ENCODE measurements around the gene PARD6B. TPM values are rescaled to one million over a fixed set of nuclear protein-coding genes. Genes with fewer than 3 reads are reported as not detected.

The PARD6B gene
- total RNA-seq, 1 experiment from 2014 or later, result 41.3 TPM

DNA sequence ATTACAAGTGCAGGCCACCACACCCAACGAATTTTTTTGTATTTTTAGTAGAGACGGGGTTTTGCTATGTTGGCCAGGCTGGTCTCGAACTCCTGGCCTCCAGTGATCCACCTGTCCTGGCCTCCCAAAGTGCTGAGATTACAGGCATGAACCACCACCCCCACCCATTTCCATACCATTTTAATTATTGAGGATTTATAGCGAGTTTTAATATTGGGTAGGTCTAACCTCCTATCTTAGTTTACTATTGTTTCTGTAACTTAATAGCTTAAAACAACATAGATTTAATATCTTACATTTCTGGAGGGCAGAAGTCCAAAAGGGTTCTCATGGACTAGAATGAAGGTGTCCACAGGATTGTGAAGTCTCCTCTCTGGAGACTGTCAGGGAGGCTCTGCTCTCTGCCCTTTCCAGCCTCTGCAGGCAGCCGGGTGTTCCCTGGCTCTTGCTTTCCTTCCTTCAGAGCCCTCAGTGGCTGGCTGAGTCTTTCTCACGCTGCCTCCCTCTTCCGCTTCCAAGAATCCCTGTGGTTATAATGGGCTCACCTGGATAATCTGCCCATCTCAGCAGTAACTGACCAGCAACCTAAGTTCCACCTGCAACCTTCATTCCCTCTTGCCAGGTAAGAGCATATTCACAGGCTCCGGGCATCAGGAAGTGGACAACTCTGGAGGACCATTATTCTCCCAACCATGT lies 44.9 kb downstream of the PARD6B start:
- Histone ChIP-seq H3K4me1 (ENCODE audit: control insufficient read depth in 1 of 2, insufficient read depth in 2 of 2, low read length in 2 of 2) (peaks cover 0 to 15% of the 10 kb centered on the region in 2 experiments; a peak in 1 of 4 replicates), H3K79me2 (ENCODE audit: insufficient read depth, low read length) (no peaks in the 10 kb centered on the region), H3K9me2 (ENCODE audit: insufficient read depth) (no peaks in the 10 kb centered on the region), H4K20me1 (ENCODE audit: insufficient read depth) (no peaks in the 10 kb centered on the region), H3K9me3 (ENCODE audit: control insufficient read depth in 1 of 2, insufficient read depth in 1 of 2, low read depth in 1 of 2, low read length in 2 of 2) (no peaks in the 10 kb centered on the region), H3K27me3 (ENCODE audit: insufficient read depth, low read length) (no peaks in the 10 kb centered on the region), H3K4me3 (replicated peaks in 1 of 2; ENCODE audit: low read depth in 1 of 2, low read length in 2 of 2) (no peak overlapping the region), H3K4me2 (ENCODE audit: low read length) (no peak overlapping the region), H2AFZ (ENCODE audit: low read depth, low read length, poor library complexity, severe bottlenecking) (no peak overlapping the region), H3K9ac (ENCODE audit: low read length) (no peak overlapping the region), H3K27ac (ENCODE audit: low read depth, low read length) (no peak overlapping the region), H3K36me3 (ENCODE audit: control insufficient read depth in 1 of 2, insufficient read depth in 2 of 2, low read length in 2 of 2) (no peaks in the 10 kb centered on the region)
- BruUV-seq (replicated peaks), result no TSS peak
- POLR2A ChIA-PET, result no interaction called here
- CTCF ChIA-PET, result interaction anchor here (0.7 to 1.7 kb wide), 4 partner anchors 12 to 28 kb away, joined by 3 to 5 read pairs (median 4); no protein-coding TSS in a partner anchor
- no peak for TF ChIP-seq CBX3 (IDR thresholded peaks at IDR 0.05; ENCODE audit: low read depth)
- TF ChIP-seq EZH2 (IDR thresholded peaks at IDR 0.05), result no peak
- TF ChIP-seq FOSL1 (IDR thresholded peaks at IDR 0.05; ENCODE audit: low read depth), result no peak
- no peak for TF ChIP-seq SP1 (IDR thresholded peaks at IDR 0.05; ENCODE audit: low read depth)
- TF ChIP-seq, protein P1, sequence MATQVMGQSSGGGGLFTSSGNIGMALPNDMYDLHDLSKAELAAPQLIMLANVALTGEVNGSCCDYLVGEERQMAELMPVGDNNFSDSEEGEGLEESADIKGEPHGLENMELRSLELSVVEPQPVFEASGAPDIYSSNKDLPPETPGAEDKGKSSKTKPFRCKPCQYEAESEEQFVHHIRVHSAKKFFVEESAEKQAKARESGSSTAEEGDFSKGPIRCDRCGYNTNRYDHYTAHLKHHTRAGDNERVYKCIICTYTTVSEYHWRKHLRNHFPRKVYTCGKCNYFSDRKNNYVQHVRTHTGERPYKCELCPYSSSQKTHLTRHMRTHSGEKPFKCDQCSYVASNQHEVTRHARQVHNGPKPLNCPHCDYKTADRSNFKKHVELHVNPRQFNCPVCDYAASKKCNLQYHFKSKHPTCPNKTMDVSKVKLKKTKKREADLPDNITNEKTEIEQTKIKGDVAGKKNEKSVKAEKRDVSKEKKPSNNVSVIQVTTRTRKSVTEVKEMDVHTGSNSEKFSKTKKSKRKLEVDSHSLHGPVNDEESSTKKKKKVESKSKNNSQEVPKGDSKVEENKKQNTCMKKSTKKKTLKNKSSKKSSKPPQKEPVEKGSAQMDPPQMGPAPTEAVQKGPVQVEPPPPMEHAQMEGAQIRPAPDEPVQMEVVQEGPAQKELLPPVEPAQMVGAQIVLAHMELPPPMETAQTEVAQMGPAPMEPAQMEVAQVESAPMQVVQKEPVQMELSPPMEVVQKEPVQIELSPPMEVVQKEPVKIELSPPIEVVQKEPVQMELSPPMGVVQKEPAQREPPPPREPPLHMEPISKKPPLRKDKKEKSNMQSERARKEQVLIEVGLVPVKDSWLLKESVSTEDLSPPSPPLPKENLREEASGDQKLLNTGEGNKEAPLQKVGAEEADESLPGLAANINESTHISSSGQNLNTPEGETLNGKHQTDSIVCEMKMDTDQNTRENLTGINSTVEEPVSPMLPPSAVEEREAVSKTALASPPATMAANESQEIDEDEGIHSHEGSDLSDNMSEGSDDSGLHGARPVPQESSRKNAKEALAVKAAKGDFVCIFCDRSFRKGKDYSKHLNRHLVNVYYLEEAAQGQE (IDR thresholded peaks at IDR 0.05; ENCODE audit: low read depth), result no peak
- no peak for TF ChIP-seq SIN3A (IDR thresholded peaks at IDR 0.05; ENCODE audit: low read depth)
- TF ChIP-seq, protein P2, sequence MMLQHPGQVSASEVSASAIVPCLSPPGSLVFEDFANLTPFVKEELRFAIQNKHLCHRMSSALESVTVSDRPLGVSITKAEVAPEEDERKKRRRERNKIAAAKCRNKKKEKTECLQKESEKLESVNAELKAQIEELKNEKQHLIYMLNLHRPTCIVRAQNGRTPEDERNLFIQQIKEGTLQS (IDR thresholded peaks at IDR 0.05), result no peak
- no peak for TF ChIP-seq POLR2AphosphoS5 (IDR thresholded peaks at IDR 0.05; ENCODE audit: low read depth, low read length)
- TF ChIP-seq POLR2A (IDR thresholded peaks at IDR 0.05; ENCODE audit: borderline replicate concordance, extremely low read depth, insufficient read depth, insufficient read length), result no peak
- intact Hi-C loops (cut with micrococcal nuclease), result no loop called here
- DNase-seq (ENCODE audit: low read depth, low spot score) (no peak), ATAC-seq (0 out of 2 replicates have a peak, but pooled peaks have one; percentile 17)
- RAD21 ChIA-PET (ENCODE audit: low non-redundant PET in 1 of 2, low total read pairs in 2 of 2, uncharacterized antibody in 2 of 2, unreplicated experiment in 2 of 2), result no interaction called here

All from HCT116 (cell line).